WTC11 (cell line): ENCODE results near the gene CHMP2B. TPM values are rescaled to one million over a fixed set of nuclear protein-coding genes. Genes with fewer than 3 reads are reported as not detected.

ENCODE experiments used
- ATAC-seq: fragments of 200-7000 bp; cut with Tn5 transposase; 2 replicates; pipeline ENCODE4 v1.10.0; 2021; ENCODE audit warnings: mild to moderate bottlenecking, moderate library complexity
- CTCF ChIA-PET: fragments of 300-600 bp; sonication (Branson Sonifier 250); formaldehyde crosslinking; loops from one replicate; lab custom pipeline; 2021; ENCODE audit warnings: antibody characterized with exemption; lab: Charles Lee
- POLR2A ChIA-PET: fragments of 350-600 bp; sonication (Branson Sonifier 250); formaldehyde crosslinking; loops from one replicate; lab custom pipeline; 2021; ENCODE audit warnings: antibody characterized with exemption; lab: Charles Lee
- DNase-seq: peaks from one replicate; pipeline ENCODE4 v3.0.0; 2021; ENCODE audit warnings: low spot score
- H3K27ac Mint-ChIP-seq: 2 replicates; pipeline ENCODE4 v1.8.0; 2021; ENCODE audit warnings: mixed read lengths
- H3K27me3 Mint-ChIP-seq: 2 replicates; pipeline ENCODE4 v1.8.0; 2021; ENCODE audit warnings: low read depth, mild to moderate bottlenecking, moderate library complexity, mixed read lengths
- H3K36me3 Mint-ChIP-seq: 2 replicates; pipeline ENCODE4 v1.8.0; 2021; ENCODE audit warnings: mixed read lengths
- H3K4me1 Mint-ChIP-seq: 2 replicates; pipeline ENCODE4 v1.8.0; 2022; ENCODE audit warnings: mixed read lengths
- H3K4me3 Mint-ChIP-seq: 2 replicates; pipeline ENCODE4 v1.8.0; 2021; ENCODE audit warnings: mild to moderate bottlenecking, moderate library complexity, mixed read lengths
- H3K9me3 Mint-ChIP-seq: 2 replicates; pipeline ENCODE4 v1.8.0; 2021; ENCODE audit warnings: mixed read lengths
- CBFB ChIP-seq: sonication (generic); formaldehyde crosslinking; IDR thresholded peaks from 2 replicates; pipeline ENCODE4 v1.8.1; 2022; ENCODE audit warnings: mild to moderate bottlenecking, low read depth, missing genetic modification reagents
- FOXK1 ChIP-seq: sonication (generic); formaldehyde crosslinking; IDR thresholded peaks from 2 replicates; pipeline ENCODE4 v1.8.0; 2022; ENCODE audit warnings: mild to moderate bottlenecking, moderate library complexity, missing genetic modification reagents
- HMGA2 ChIP-seq: fragments of 250-450 bp; sonication (Bioruptor Pico); IDR thresholded peaks from 2 replicates; pipeline ENCODE4 v1.4.0; 2021; ENCODE audit warnings: mild to moderate bottlenecking, moderate library complexity
- IRF1 ChIP-seq: sonication (generic); formaldehyde crosslinking; IDR thresholded peaks from 2 replicates; pipeline ENCODE4 v1.8.0; 2023; ENCODE audit warnings: missing genetic modification reagents
- MXD4 ChIP-seq: fragments of 250-450 bp; sonication (Bioruptor Pico); IDR thresholded peaks from 2 replicates; pipeline ENCODE4 v1.8.0; 2021; ENCODE audit warnings: mild to moderate bottlenecking, moderate library complexity, borderline replicate concordance
- NFATC4 ChIP-seq: fragments of 250-450 bp; sonication (Bioruptor Pico); IDR thresholded peaks from 2 replicates; pipeline ENCODE4 v1.9.0; 2021; ENCODE audit warnings: mild to moderate bottlenecking
- TCF7 ChIP-seq: sonication (generic); formaldehyde crosslinking; IDR thresholded peaks from 2 replicates; pipeline ENCODE4 v1.8.0; 2022; ENCODE audit warnings: mild to moderate bottlenecking, low read depth, missing genetic modification reagents, moderate library complexity
- TP53 ChIP-seq: sonication (generic); formaldehyde crosslinking; IDR thresholded peaks from 2 replicates; pipeline ENCODE4 v1.8.1; 2023; ENCODE audit warnings: mild to moderate bottlenecking, missing genetic modification reagents
- ZMAT4 ChIP-seq: fragments of 250-450 bp; sonication (Bioruptor Pico); IDR thresholded peaks from 2 replicates; pipeline ENCODE4 v1.9.0; 2021; ENCODE audit warnings: mild to moderate bottlenecking
- ZNF219 ChIP-seq: sonication (generic); formaldehyde crosslinking; IDR thresholded peaks from 2 replicates; pipeline ENCODE4 v1.8.0; 2023; ENCODE audit warnings: missing genetic modification reagents, mild to moderate bottlenecking, borderline replicate concordance
- ZNF512 ChIP-seq: sonication (generic); formaldehyde crosslinking; IDR thresholded peaks from 2 replicates; pipeline ENCODE4 v1.8.1; 2022; ENCODE audit warnings: missing genetic modification reagents, borderline replicate concordance
- total RNA-seq: library from RNA; stranded (reverse); gene quantifications from 3 replicates; pipeline ENCODE4 v1.2.3, GENCODE V29; 2021
- TF ChIP-seq, protein P1 (sequence below): fragments of 250-450 bp; sonication (Bioruptor Pico); IDR thresholded peaks from 2 replicates; pipeline ENCODE4 v2.1.2; 2022; ENCODE audit warnings: mild to moderate bottlenecking, moderate library complexity
- TF ChIP-seq, protein P2 (sequence below): sonication (generic); formaldehyde crosslinking; conservative IDR thresholded peaks from 2 replicates; pipeline ENCODE4 v1.8.1; 2022; ENCODE audit warnings: mild to moderate bottlenecking, missing genetic modification reagents
- TF ChIP-seq, protein P3 (sequence below): sonication (generic); formaldehyde crosslinking; IDR thresholded peaks from 2 replicates; pipeline ENCODE4 v1.8.0; 2022; ENCODE audit warnings: mild to moderate bottlenecking, missing genetic modification reagents
- TF ChIP-seq, protein P4 (sequence below): sonication (generic); formaldehyde crosslinking; IDR thresholded peaks from 2 replicates; pipeline ENCODE4 v1.8.0; 2023; ENCODE audit warnings: mild to moderate bottlenecking, missing genetic modification reagents
- TF ChIP-seq, protein P5 (sequence below): sonication (generic); formaldehyde crosslinking; IDR thresholded peaks from 2 replicates; pipeline ENCODE4 v1.8.0; 2022; ENCODE audit warnings: mild to moderate bottlenecking, missing genetic modification reagents
- TF ChIP-seq, protein P6 (sequence below): sonication (generic); formaldehyde crosslinking; conservative IDR thresholded peaks from 2 replicates; pipeline ENCODE4 v1.8.1; 2023; ENCODE audit warnings: mild to moderate bottlenecking, low read depth, missing genetic modification reagents, moderate library complexity

CHMP2B gene
- total RNA-seq, 1 experiment from 2014 or later, result 37.8 TPM

- H3K4me1 Mint-ChIP-seq, result peaks cover 27% of the 10 kb centered on the region
- ATAC-seq (peak; percentile 44; the same call in 1 of the 2 replicates), DNase-seq (no peak)
- CTCF ChIA-PET, result no interaction called here
- no peak overlapping the region for H3K4me3 Mint-ChIP-seq
- H3K27ac Mint-ChIP-seq, result no peak overlapping the region
- peaks cover 26% of the 10 kb centered on the region for H3K36me3 Mint-ChIP-seq
- TF ChIP-seq, protein P1, sequence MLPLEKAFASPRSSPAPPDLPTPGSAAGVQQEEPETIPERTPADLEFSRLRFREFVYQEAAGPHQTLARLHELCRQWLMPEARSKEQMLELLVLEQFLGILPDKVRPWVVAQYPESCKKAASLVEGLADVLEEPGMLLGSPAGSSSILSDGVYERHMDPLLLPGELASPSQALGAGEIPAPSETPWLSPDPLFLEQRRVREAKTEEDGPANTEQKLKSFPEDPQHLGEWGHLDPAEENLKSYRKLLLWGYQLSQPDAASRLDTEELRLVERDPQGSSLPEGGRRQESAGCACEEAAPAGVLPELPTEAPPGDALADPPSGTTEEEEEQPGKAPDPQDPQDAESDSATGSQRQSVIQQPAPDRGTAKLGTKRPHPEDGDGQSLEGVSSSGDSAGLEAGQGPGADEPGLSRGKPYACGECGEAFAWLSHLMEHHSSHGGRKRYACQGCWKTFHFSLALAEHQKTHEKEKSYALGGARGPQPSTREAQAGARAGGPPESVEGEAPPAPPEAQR (CRISPR knock-in tag), result no peak
- no peak for TF ChIP-seq ZNF219
- TF ChIP-seq IRF1 (CRISPR knock-in tag), result no peak
- TF ChIP-seq FOXK1 (CRISPR knock-in tag), result no peak
- TF ChIP-seq MXD4, result no peak
- TF ChIP-seq, protein P2, sequence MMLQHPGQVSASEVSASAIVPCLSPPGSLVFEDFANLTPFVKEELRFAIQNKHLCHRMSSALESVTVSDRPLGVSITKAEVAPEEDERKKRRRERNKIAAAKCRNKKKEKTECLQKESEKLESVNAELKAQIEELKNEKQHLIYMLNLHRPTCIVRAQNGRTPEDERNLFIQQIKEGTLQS, result no peak
- TF ChIP-seq TCF7 (CRISPR knock-in tag), result no peak
- POLR2A ChIA-PET, result interaction anchor here (1.4 kb wide), 1 partner anchor 9 kb away, joined by 4 read pairs; the partner anchor contains the start of gene CHMP2B
- H3K27me3 Mint-ChIP-seq, result no peaks in the 10 kb centered on the region
- H3K9me3 Mint-ChIP-seq, result peaks cover 7% of the 10 kb centered on the region
Observed at GRCh38 chr3:87236093-87236492, 9.0 kb downstream of the CHMP2B start.

- H3K4me3 Mint-ChIP-seq, result no peak overlapping the region
- TF ChIP-seq TP53, result no peak
- no peak for TF ChIP-seq CBFB (CRISPR knock-in tag)
- TF ChIP-seq, protein P3, sequence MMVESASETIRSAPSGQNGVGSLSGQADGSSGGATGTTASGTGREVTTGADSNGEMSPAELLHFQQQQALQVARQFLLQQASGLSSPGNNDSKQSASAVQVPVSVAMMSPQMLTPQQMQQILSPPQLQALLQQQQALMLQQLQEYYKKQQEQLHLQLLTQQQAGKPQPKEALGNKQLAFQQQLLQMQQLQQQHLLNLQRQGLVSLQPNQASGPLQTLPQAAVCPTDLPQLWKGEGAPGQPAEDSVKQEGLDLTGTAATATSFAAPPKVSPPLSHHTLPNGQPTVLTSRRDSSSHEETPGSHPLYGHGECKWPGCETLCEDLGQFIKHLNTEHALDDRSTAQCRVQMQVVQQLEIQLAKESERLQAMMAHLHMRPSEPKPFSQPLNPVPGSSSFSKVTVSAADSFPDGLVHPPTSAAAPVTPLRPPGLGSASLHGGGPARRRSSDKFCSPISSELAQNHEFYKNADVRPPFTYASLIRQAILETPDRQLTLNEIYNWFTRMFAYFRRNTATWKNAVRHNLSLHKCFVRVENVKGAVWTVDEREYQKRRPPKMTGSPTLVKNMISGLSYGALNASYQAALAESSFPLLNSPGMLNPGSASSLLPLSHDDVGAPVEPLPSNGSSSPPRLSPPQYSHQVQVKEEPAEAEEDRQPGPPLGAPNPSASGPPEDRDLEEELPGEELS, result no peak
- no peak for TF ChIP-seq IRF1 (CRISPR knock-in tag)
- no peak for TF ChIP-seq ZNF219
- TF ChIP-seq, protein P4, sequence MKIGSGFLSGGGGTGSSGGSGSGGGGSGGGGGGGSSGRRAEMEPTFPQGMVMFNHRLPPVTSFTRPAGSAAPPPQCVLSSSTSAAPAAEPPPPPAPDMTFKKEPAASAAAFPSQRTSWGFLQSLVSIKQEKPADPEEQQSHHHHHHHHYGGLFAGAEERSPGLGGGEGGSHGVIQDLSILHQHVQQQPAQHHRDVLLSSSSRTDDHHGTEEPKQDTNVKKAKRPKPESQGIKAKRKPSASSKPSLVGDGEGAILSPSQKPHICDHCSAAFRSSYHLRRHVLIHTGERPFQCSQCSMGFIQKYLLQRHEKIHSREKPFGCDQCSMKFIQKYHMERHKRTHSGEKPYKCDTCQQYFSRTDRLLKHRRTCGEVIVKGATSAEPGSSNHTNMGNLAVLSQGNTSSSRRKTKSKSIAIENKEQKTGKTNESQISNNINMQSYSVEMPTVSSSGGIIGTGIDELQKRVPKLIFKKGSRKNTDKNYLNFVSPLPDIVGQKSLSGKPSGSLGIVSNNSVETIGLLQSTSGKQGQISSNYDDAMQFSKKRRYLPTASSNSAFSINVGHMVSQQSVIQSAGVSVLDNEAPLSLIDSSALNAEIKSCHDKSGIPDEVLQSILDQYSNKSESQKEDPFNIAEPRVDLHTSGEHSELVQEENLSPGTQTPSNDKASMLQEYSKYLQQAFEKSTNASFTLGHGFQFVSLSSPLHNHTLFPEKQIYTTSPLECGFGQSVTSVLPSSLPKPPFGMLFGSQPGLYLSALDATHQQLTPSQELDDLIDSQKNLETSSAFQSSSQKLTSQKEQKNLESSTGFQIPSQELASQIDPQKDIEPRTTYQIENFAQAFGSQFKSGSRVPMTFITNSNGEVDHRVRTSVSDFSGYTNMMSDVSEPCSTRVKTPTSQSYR (CRISPR knock-in tag), result no peak
- TF ChIP-seq ZMAT4 (CRISPR knock-in tag), result no peak
- TF ChIP-seq NFATC4, result no peak
- TF ChIP-seq, protein P5, sequence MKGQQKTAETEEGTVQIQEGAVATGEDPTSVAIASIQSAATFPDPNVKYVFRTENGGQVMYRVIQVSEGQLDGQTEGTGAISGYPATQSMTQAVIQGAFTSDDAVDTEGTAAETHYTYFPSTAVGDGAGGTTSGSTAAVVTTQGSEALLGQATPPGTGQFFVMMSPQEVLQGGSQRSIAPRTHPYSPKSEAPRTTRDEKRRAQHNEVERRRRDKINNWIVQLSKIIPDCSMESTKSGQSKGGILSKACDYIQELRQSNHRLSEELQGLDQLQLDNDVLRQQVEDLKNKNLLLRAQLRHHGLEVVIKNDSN (CRISPR knock-in tag), result no peak
- TF ChIP-seq, protein P6, sequence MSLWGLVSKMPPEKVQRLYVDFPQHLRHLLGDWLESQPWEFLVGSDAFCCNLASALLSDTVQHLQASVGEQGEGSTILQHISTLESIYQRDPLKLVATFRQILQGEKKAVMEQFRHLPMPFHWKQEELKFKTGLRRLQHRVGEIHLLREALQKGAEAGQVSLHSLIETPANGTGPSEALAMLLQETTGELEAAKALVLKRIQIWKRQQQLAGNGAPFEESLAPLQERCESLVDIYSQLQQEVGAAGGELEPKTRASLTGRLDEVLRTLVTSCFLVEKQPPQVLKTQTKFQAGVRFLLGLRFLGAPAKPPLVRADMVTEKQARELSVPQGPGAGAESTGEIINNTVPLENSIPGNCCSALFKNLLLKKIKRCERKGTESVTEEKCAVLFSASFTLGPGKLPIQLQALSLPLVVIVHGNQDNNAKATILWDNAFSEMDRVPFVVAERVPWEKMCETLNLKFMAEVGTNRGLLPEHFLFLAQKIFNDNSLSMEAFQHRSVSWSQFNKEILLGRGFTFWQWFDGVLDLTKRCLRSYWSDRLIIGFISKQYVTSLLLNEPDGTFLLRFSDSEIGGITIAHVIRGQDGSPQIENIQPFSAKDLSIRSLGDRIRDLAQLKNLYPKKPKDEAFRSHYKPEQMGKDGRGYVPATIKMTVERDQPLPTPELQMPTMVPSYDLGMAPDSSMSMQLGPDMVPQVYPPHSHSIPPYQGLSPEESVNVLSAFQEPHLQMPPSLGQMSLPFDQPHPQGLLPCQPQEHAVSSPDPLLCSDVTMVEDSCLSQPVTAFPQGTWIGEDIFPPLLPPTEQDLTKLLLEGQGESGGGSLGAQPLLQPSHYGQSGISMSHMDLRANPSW, result no peak
- TF ChIP-seq HMGA2 (CRISPR knock-in tag), result no peak
- no peak for TF ChIP-seq ZNF512 (CRISPR knock-in tag)
Observed at GRCh38 chr3:87246662-87247429, 19.7 kb downstream of the CHMP2B start.

More at GRCh38 chr3:87246662-87247429, 19.7 kb downstream of the CHMP2B start:
- H3K36me3 Mint-ChIP-seq, result peaks cover 21% of the 10 kb centered on the region
- no peak overlapping the region for H3K27ac Mint-ChIP-seq
- ATAC-seq, result no peak
- ChIA-PET POLR2A (no interaction called here), CTCF (no interaction called here)
- H3K4me1 Mint-ChIP-seq, result no peaks in the 10 kb centered on the region
- DNase-seq, result no peak
- H3K27me3 Mint-ChIP-seq, result no peaks in the 10 kb centered on the region
- no peaks in the 10 kb centered on the region for H3K9me3 Mint-ChIP-seq
